Hematopoietic multipotent progenitor cell treated with erythropoietin and hydrocortisone succinate and interleukin-3 and kit ligand, for 8 days (in vitro differentiated cells): ENCODE measurements around the gene GAL3ST2.
"Not testable (repeated sequence)": the region's sequence is repeated elsewhere in the genome, so short reads cannot be mapped to it uniquely, and the experiment has no call there.

Experiments
- DNase-seq: peaks from one replicate; pipeline ENCODE4 v3.0.0-alpha.2; 2015

The GAL3ST2 gene

GRCh38 chr2:241776336-241777169 lies at the start of gene GAL3ST2:
GAL3ST2 (plus strand) TSS chr2:241776822; CDS start chr2:241776956, 134 bp downstream.
- no peak for DNase-seq

- no peak for DNase-seq
These were observed 48.6 kb upstream of the GAL3ST2 start for GRCh38 chr2:241728000-241728399.

DNA sequence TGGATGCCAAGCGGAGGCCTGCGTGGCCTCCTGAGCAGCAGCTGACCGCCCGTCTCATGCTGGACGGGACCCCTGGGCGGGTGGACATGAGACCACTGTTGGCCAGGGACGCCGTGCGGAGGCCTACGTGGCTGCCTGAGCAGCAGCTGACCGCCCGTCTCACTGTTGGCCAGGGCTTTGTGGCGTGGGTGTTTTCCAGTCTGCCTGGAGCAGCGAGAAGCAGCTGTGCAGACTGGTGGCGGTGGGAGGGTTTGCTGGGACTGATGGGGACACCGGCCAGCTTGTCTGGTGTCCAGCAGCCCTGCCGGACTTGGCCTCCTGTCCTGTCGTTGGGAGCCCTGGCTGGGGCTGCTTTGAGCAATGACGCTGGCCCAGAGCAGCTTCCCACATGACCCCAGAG lies 48.0 kb upstream of the GAL3ST2 start:
- DNase-seq, result no peak

DNA sequence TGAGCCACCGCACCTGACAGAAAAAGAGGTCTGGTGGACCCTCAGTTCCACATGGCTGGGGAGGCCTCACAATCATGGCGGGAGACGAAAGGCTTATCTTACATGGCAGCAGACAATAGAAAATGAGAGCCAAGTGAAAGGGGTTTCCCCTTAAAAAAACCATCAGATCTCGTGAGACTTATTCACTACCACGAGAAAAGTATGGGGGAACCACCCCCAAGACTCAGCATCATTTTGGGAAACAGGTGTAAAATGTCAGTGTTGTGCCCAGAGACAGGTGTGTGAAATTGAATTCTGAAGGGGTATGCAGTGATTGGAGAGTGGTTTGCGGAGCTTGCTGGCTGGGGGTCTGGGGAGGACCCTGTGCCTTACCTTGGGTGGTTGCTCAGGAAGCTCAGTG lies 46.8 kb upstream of the GAL3ST2 start:
- no peak for DNase-seq

DNA sequence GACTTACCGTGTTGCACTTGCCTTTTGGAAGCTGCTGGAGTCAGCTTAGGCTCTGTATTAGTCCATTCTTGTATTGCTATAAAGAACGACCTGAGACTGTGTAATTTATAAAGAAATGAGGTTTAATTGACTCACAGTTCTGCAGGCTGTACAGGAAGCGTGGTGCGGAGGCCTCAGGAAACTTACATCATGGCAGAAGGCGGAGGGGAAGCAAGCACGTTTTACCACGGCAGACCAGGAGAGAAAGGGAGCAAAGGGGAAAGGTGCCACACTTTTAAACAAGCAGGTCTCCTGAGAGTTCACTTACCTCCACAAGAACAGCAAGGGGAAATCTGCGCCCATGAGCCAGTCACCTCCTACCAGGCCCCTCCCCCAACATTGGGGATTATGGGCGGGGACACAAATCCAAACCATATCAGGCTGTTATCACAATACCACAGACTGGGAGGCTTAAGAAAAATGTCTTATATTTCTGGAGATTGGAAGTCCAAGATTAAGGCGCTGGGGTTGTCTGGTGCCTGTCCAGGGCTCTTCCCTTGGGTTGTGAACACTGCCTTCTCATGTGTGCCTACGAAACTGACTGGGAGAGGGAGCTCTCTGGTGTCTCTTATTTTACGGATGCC lies 45.8 kb upstream of the GAL3ST2 start:
- peak; percentile 63 for DNase-seq

DNA sequence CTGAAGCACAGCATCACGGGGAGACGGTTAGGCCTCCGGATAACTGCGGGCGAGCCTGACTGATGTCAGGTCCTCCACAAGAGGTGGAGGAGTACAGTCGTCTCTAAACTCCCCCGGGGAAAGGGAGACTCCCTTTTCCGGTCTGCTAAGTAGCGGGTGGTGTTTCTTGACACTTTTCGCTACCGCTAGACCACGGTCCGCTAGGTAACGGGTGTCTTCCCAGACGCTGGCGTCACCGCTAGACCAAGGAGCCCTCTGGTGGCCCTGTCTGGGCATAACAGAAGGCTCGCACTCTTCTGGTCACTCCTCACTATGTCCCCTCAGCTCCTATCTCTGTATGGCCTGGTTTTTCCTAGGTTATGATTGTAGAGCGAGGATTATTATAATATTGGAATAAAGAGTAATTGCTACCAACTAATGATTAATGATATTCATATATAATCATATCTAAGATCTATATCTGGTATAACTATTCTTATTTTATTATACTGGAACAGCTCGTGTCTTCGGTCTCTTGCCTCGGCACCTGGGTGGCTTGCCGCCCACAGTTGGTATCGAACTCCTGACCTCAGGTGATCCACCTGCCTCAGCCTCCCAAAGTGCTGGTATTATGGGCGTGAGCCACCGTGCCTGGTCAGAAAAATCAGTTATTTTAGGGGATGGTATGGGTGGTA lies 44.0 kb upstream of the GAL3ST2 start:
- peak; percentile 65 for DNase-seq

DNA sequence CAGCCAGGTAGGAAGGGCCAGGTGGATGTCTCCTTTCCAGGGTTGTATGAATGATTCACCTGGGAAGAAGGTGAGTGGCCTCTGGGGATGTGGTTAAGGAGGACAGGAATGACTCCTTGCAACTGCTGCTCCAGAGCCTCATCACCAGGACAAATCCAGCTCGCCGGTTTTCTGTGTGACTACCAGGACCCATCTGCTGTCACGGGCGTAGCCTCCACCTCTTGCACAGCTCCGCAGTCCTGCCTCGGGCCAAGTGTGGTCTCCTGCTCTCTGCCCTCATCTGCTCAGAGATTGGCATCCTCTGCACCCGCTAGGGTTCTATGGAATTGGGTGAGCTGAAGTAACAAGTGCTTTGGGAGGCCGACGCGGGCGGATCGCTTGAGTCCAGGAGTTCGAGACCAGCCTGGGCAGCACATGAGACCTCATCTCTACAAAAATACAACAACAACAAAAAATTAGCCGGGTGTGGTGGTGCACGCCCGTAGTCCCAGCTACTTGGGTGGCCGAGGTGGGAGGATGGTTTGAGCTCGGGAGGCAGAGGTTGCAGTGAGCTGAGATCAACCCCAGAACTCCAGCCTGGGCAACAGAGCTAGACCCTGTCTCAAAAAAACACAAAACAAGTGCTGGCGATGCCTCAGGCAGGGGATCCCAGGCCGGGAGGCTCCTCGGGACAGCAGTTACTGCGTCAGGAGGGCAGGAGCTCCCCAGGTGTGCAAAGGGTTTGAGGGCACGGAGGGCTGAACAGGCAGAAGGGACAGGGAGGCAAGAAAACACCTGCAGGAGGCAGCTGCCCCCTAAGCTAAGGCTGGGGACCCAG lies 43.0 kb upstream of the GAL3ST2 start:
- no peak for DNase-seq

GRCh38 chr2:241734208-241734466 lies 42.5 kb upstream of the GAL3ST2 start:
- no peak for DNase-seq

GRCh38 chr2:241734467-241735208 lies 42.0 kb upstream of the GAL3ST2 start, which contains the start of gene D2HGDH:
D2HGDH (plus strand) TSS chr2:241734630; CDS start chr2:241735225, 595 bp downstream.
- peak; percentile 82 for DNase-seq

GRCh38 chr2:241736111-241736510 lies 40.5 kb upstream of the GAL3ST2 start:
- no peak for DNase-seq

GRCh38 chr2:241738040-241738686 lies 38.5 kb upstream of the GAL3ST2 start:
- no peak for DNase-seq

GRCh38 chr2:241739177-241739576 lies 37.4 kb upstream of the GAL3ST2 start:
- DNase-seq, result no peak

DNA sequence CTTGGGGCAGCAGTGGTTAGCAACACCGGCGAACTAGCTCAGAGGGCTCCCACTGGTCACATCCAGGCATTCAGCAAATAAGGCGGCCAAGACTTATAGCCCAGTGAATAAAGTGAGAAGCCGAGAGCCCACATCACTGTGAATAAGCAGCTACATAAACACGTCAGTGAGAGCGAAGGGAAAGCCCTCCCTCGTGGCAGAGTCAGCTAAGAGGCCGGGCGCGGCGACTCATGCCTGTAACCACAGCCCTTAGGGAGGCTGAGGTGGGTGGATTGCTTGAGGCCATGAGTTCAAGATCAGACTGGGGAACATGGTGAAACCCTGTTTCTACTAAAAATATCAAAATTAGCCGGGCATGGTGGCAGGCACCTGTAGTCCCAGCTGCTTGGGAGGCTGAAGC lies 37.0 kb upstream of the GAL3ST2 start:
- no peak for DNase-seq

- DNase-seq, result peak; percentile 86
These were observed 35.6 kb upstream of the GAL3ST2 start for GRCh38 chr2:241741016-241741415.

GRCh38 chr2:241742320-241742939 lies 34.2 kb upstream of the GAL3ST2 start:
- no peak for DNase-seq

DNA sequence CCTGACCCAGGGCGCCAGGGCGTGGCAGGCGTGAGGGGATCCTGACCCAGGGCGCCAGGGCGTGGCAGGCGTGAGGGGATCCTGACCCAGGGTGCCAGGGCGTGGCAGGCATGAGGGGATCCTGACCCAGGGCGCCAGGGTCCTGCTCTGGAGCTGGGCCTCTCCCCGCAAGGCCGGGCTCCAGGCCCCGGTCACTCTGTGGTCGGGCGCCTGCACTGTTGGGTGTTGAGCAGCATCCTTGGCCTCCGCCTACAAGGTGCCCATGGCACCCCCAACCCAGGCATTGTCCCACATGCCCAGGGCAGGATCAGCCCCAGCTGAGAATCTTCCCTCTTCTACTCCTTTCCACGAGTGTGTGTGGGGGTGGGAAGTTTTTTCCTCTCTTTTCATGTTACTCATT lies 33.6 kb upstream of the GAL3ST2 start:
- not testable (repeated sequence) for DNase-seq

DNA sequence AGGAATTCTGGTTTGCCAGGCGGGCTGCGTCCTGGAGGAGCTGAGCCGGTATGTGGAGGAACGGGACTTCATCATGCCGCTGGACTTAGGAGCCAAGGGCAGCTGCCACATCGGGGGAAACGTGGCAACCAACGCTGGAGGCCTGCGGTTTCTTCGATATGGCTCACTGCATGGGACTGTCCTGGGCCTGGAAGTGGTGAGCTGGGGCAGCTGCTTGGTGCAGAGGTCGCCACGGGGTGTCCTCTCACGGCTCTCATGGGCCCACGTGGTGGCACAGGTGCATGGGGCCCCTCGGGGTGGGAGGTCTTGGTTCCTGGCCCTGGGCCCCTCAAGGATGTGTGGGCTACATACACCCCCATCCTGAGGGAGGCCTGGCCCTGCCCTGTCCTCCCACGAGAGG lies 33.0 kb upstream of the GAL3ST2 start:
- DNase-seq, result no peak

GRCh38 chr2:241744028-241744754 lies 32.4 kb upstream of the GAL3ST2 start:
- no peak for DNase-seq

GRCh38 chr2:241745276-241745675 lies 31.3 kb upstream of the GAL3ST2 start:
- no peak for DNase-seq

DNA sequence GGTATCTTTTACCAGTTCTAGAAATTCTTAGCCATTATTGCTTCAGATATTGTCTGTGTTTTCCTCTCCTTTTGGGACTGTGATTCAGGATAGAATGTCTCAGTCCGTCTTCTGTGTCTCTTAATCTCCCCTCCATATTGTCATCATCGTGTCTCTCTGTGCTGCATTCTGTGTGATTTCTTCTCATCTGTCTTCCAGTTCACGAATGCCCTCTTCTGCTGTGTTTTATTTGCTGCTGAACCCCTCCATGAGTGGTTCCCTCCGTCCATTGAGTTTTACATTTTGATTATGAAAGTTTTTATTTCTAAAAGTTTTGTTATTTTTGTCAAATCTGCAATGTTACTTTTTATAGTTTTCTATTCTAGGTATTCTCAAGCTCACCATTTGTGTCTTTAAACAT lies 30.5 kb upstream of the GAL3ST2 start:
- no peak for DNase-seq
